Stomach smooth muscle (tissue), 2 donors: ENCODE measurements around the gene PRXL2B.
A peak's percentile ranks its signal among the peaks of the same experiment; 100 is the strongest.

Experiments
- H3K27ac ChIP-seq: one replicate; pipeline ENCODE4 v1.7.0; 2013; ENCODE audit warnings: mild to moderate bottlenecking, low read length, inconsistent platforms
- H3K27me3 ChIP-seq, 2 donors: one replicate each; pipeline ENCODE4 v1.7.0; 2013; ENCODE audit warnings: low read length in 2 of 2; ENCODE audit not compliant: insufficient read depth in 2 of 2, control insufficient read depth in 1 of 2
- H3K36me3 ChIP-seq, 2 donors: one replicate each; pipeline ENCODE4 v1.7.0; 2013; ENCODE audit warnings: low read length in 2 of 2; ENCODE audit not compliant: control insufficient read depth in 2 of 2, insufficient read depth in 2 of 2
- H3K4me1 ChIP-seq: one replicate; pipeline ENCODE4 v1.7.0; 2013; ENCODE audit warnings: low read length; ENCODE audit not compliant: control insufficient read depth, insufficient read depth
- H3K4me3 ChIP-seq, 2 donors: one replicate each; pipeline ENCODE4 v1.7.0; 2013; ENCODE audit warnings: low read length in 2 of 2
- H3K9ac ChIP-seq, 2 donors: one replicate each; pipeline ENCODE4 v1.7.0; 2013; ENCODE audit warnings: low read length in 2 of 2, mild to moderate bottlenecking in 1 of 2
- H3K9me3 ChIP-seq, 2 donors: one replicate each; pipeline ENCODE4 v1.7.0; 2013; ENCODE audit warnings: low read length in 2 of 2; ENCODE audit not compliant: control insufficient read depth in 2 of 2
- donor health status: healthy.
- donor health status: Pancreatic carcinoma.

PRXL2B gene

GRCh38 chr1:2586154-2587070, at the start of gene PRXL2B:
PRXL2B (plus strand) TSS chr1:2586777; CDS start chr1:2586886, 109 bp downstream.
- H3K9me3 ChIP-seq, result no peaks in the 10 kb centered on the region
- H3K27me3 ChIP-seq, result peaks cover 0 to 1% of the 10 kb centered on the region in 2 donors
- peak within 1 kb of the TSS; percentile 86 for H3K4me3 ChIP-seq
- no peaks in the 10 kb centered on the region for H3K36me3 ChIP-seq
- H3K9ac ChIP-seq, result peak within 1 kb of the TSS; percentile 89 to 90
- H3K4me1 ChIP-seq, result peaks cover 30% of the 10 kb centered on the region
- H3K27ac ChIP-seq, result peak within 1 kb of the TSS; percentile 89

- Histone ChIP-seq H3K27ac (no peak overlapping the region), H3K27me3 (peaks cover 34 to 67% of the 10 kb centered on the region in 2 donors), H3K36me3 (no peaks in the 10 kb centered on the region), H3K4me1 (no peaks in the 10 kb centered on the region), H3K4me3 (no peak overlapping the region), H3K9me3 (no peaks in the 10 kb centered on the region), H3K9ac (no peak overlapping the region)
Observed at GRCh38 chr1:2537784-2538115, 48.8 kb upstream of the PRXL2B start.

- no peaks in the 10 kb centered on the region for H3K9me3 ChIP-seq
- peaks cover 31 to 62% of the 10 kb centered on the region in 2 donors for H3K27me3 ChIP-seq
- no peak overlapping the region for H3K27ac ChIP-seq
- H3K4me1 ChIP-seq, result no peaks in the 10 kb centered on the region
- no peaks in the 10 kb centered on the region for H3K36me3 ChIP-seq
- no peak overlapping the region for H3K4me3 ChIP-seq
- no peak overlapping the region for H3K9ac ChIP-seq
Observed at GRCh38 chr1:2538376-2538775, 48.2 kb upstream of the PRXL2B start.

GRCh38 chr1:2538872-2539271, 47.7 kb upstream of the PRXL2B start:
- H3K9ac ChIP-seq, result no peak overlapping the region
- no peak overlapping the region for H3K27ac ChIP-seq
- H3K27me3 ChIP-seq, result peaks cover 30 to 61% of the 10 kb centered on the region in 2 donors
- no peak overlapping the region for H3K4me3 ChIP-seq
- H3K9me3 ChIP-seq, result no peaks in the 10 kb centered on the region
- H3K36me3 ChIP-seq, result no peaks in the 10 kb centered on the region
- H3K4me1 ChIP-seq, result peaks cover under 1% of the 10 kb centered on the region

- Histone ChIP-seq H3K9me3 (no peaks in the 10 kb centered on the region), H3K36me3 (no peaks in the 10 kb centered on the region), H3K4me1 (peaks cover 6% of the 10 kb centered on the region), H3K27me3 (peaks cover 29 to 60% of the 10 kb centered on the region in 2 donors), H3K4me3 (no peak overlapping the region), H3K27ac (no peak overlapping the region), H3K9ac (no peak overlapping the region)
Observed at GRCh38 chr1:2539312-2539907, 47.2 kb upstream of the PRXL2B start.

GRCh38 chr1:2540816-2541492, 45.6 kb upstream of the PRXL2B start:
- no peaks in the 10 kb centered on the region for H3K36me3 ChIP-seq
- H3K4me1 ChIP-seq, result peaks cover 21% of the 10 kb centered on the region
- H3K4me3 ChIP-seq, result no peak overlapping the region
- peaks cover 25 to 59% of the 10 kb centered on the region in 2 donors for H3K27me3 ChIP-seq
- H3K9ac ChIP-seq, result no peak overlapping the region
- H3K27ac ChIP-seq, result no peak overlapping the region
- H3K9me3 ChIP-seq, result no peaks in the 10 kb centered on the region

GRCh38 chr1:2541619-2542245, 44.8 kb upstream of the PRXL2B start:
- Histone ChIP-seq H3K4me1 (peaks cover 27% of the 10 kb centered on the region), H3K27me3 (peaks cover 23 to 58% of the 10 kb centered on the region in 2 donors), H3K9me3 (no peaks in the 10 kb centered on the region)

GRCh38 chr1:2542246-2542915, 44.2 kb upstream of the PRXL2B start:
- no peaks in the 10 kb centered on the region for H3K36me3 ChIP-seq
- peaks cover 33% of the 10 kb centered on the region for H3K4me1 ChIP-seq
- H3K27me3 ChIP-seq, result peaks cover 23 to 59% of the 10 kb centered on the region in 2 donors
- H3K9me3 ChIP-seq, result no peaks in the 10 kb centered on the region
- H3K27ac ChIP-seq, result no peak overlapping the region
- no peak overlapping the region for H3K4me3 ChIP-seq
- no peak overlapping the region for H3K9ac ChIP-seq

More at GRCh38 chr1:2541619-2542245, 44.8 kb upstream of the PRXL2B start:
- Histone ChIP-seq H3K36me3 (no peaks in the 10 kb centered on the region), H3K4me3 (no peak overlapping the region), H3K27ac (no peak overlapping the region), H3K9ac (no peak overlapping the region)

GRCh38 chr1:2543543-2544092, 43.0 kb upstream of the PRXL2B start:
- Histone ChIP-seq H3K27me3 (peaks cover 18 to 62% of the 10 kb centered on the region in 2 donors), H3K36me3 (no peaks in the 10 kb centered on the region), H3K27ac (no peak overlapping the region), H3K9ac (no peak overlapping the region), H3K9me3 (no peaks in the 10 kb centered on the region), H3K4me3 (no peak overlapping the region), H3K4me1 (peaks cover 44% of the 10 kb centered on the region)
